ENCODE data around the gene FABP1.

The FABP1 gene

GRCh38 chr2:88113069-88113468 lies 14.8 kb downstream of the FABP1 start:
- DNase-seq = no peak

GRCh38 chr2:88110830-88111229 lies 17.0 kb downstream of the FABP1 start:
- no peak for DNase-seq

- DNase-seq = no peak
Measured at GRCh38 chr2:88108796-88109195, 19.1 kb downstream of the FABP1 start.

- no peak for DNase-seq
Measured at GRCh38 chr2:88100489-88100858, 27.4 kb downstream of the FABP1 start.

- no peak for DNase-seq
Measured at GRCh38 chr2:88099798-88100488, 27.9 kb downstream of the FABP1 start.

- DNase-seq = no peak
Measured at GRCh38 chr2:88098558-88098900, 29.3 kb downstream of the FABP1 start.

- DNase-seq = no peak
Measured at GRCh38 chr2:88097891-88098557, 29.8 kb downstream of the FABP1 start.

- no peak for DNase-seq
Measured at GRCh38 chr2:88097192-88097591, 30.7 kb downstream of the FABP1 start.

GRCh38 chr2:88096708-88097107 lies 31.2 kb downstream of the FABP1 start:
- DNase-seq = no peak

- no peak for DNase-seq
Measured at GRCh38 chr2:88095022-88095421, 32.8 kb downstream of the FABP1 start.

GRCh38 chr2:88092773-88093172 lies 35.1 kb downstream of the FABP1 start:
- DNase-seq = no peak

- DNase-seq = no peak
Measured at GRCh38 chr2:88091943-88092342, 35.9 kb downstream of the FABP1 start.

- DNase-seq = peak; percentile 52
Measured at GRCh38 chr2:88090446-88091283, 37.2 kb downstream of the FABP1 start.

- no peak for DNase-seq
Measured at GRCh38 chr2:88088999-88089398, 38.9 kb downstream of the FABP1 start.

GRCh38 chr2:88087763-88088162 lies 40.1 kb downstream of the FABP1 start:
- no peak for DNase-seq

GRCh38 chr2:88087073-88087472 lies 40.8 kb downstream of the FABP1 start:
- DNase-seq = no peak

GRCh38 chr2:88086401-88086800 lies 41.5 kb downstream of the FABP1 start:
- no peak for DNase-seq

GRCh38 chr2:88085602-88086001 lies 42.3 kb downstream of the FABP1 start:
- no peak for DNase-seq

GRCh38 chr2:88085099-88085498 lies 42.8 kb downstream of the FABP1 start:
- no peak for DNase-seq

- DNase-seq = no peak
Measured at GRCh38 chr2:88082781-88083180, 45.1 kb downstream of the FABP1 start.

- no peak for DNase-seq
Measured at GRCh38 chr2:88081924-88082608, 45.8 kb downstream of the FABP1 start.

GRCh38 chr2:88080545-88080944 lies 47.3 kb downstream of the FABP1 start:
- DNase-seq = no peak

- no peak for DNase-seq
Measured at GRCh38 chr2:88078643-88079172, 49.2 kb downstream of the FABP1 start.
